ENCODE results near the gene CSRNP2.

The CSRNP2 gene

DNA sequence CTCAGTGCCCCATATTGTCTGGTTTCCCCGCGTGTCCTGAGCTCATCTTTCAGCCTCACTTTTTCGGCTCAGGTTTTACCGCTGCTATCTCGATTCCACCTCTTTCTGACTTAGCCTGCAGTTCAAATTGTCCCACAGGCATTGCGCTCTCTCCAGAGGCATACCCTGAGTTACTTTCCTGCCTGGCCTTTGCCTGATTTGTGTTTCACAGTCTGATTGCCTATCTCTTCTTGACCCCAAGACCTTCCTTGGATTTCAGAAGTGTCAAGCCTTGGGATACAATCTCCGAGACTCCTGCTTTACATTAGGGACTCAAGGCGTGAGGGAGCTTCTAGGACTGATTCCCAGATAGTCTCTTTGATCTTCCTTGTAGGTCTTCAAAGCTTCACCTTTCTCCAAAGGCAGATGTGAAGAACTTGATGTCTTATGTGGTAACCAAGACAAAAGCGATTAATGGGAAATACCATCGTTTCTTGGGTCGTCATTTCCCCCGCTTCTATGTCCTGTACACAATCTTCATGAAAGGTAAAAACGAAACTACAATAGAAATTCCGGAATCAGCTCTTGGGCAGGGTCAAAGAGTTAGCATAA is 34.6 kb downstream of the CSRNP2 start:
- peak overlapping the region; percentile 86 for H3K27ac ChIP-seq

DNA sequence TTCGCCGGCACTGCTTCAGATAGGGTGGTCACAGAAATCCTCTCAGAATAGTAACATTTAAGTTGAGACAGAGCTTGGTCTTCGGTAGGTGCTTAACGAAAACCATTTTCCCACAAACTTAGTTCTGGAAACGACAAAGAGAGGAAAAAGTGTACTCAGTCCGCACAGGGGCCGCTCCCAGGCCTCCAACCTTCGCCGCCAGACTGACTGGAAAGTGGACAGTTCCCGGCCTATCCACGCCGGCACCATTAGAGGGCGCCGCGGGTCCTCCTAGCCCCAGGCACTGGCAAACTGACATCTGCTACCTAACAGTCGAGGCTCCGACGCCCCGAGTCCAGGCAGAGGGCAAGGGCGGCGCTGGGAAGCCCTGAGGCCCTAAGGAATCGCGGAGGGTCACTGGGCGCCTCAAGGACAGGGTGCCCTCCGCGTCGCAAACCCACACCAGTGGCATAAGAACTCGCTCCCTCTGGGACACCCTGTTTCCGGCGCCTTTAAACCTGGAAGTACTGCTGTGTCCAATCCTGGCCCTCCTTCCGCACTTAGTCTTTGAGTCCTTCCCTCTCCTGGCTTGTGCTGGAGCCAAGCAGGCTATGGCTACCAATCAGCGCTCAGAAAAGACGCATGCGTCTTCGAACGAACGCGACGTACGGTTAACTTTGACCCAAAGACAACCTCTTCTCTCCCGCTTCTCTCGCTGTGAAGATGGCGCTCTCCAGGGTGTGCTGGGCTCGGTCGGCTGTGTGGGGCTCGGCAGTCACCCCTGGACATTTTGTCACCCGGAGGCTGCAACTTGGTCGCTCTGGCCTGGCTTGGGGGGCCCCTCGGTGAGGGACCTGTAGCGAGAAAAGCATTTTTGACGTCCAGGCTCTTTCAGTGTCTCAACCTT is 35.5 kb downstream of the CSRNP2 start, which contains the start of gene LETMD1:
TSS of gene LETMD1 (plus strand) at position 673 of the 886 bp plus-strand sequence. CDS start at position 703, 30 bp downstream.
- TF ChIP-seq, protein P1, sequence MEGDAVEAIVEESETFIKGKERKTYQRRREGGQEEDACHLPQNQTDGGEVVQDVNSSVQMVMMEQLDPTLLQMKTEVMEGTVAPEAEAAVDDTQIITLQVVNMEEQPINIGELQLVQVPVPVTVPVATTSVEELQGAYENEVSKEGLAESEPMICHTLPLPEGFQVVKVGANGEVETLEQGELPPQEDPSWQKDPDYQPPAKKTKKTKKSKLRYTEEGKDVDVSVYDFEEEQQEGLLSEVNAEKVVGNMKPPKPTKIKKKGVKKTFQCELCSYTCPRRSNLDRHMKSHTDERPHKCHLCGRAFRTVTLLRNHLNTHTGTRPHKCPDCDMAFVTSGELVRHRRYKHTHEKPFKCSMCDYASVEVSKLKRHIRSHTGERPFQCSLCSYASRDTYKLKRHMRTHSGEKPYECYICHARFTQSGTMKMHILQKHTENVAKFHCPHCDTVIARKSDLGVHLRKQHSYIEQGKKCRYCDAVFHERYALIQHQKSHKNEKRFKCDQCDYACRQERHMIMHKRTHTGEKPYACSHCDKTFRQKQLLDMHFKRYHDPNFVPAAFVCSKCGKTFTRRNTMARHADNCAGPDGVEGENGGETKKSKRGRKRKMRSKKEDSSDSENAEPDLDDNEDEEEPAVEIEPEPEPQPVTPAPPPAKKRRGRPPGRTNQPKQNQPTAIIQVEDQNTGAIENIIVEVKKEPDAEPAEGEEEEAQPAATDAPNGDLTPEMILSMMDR (conservative IDR thresholded peaks at IDR 0.05), result peak; percentile 98
- TF ChIP-seq ZFX (IDR thresholded peaks at IDR 0.05), result peak; percentile 40; the same call in 1 of the 2 replicates
- H3K27ac ChIP-seq, result peak within 1 kb of the TSS; percentile 86

More for the DNA sequence above, 34.6 kb downstream of the CSRNP2 start:
- no peak for TF ChIP-seq ZFX (IDR thresholded peaks at IDR 0.05)
- TF ChIP-seq, protein P1 (conservative IDR thresholded peaks at IDR 0.05), result no peak

DNA sequence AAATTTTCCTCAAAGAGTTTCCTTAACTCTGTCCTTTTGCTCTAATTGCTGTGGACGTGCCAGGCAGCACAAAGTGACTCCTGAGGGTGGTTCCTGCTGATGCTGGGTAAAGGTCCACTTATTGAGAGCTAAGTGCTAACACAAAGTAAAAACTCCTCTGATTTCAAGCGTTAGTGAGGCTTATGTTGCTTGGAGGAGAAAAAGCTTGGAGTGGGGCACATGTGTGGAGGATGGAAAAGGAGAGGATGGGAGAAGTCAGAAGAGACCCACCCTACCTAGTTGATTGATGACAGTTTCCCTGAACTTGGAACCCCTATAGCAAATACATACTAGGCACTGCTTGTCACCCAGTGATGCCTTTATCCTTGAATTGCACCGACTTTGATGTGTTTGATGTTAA is 47.1 kb downstream of the CSRNP2 start:
- TF ChIP-seq, protein P1 (conservative IDR thresholded peaks at IDR 0.05), result no peak
- no peak for TF ChIP-seq ZFX (IDR thresholded peaks at IDR 0.05)
- no peak overlapping the region for H3K27ac ChIP-seq

DNA sequence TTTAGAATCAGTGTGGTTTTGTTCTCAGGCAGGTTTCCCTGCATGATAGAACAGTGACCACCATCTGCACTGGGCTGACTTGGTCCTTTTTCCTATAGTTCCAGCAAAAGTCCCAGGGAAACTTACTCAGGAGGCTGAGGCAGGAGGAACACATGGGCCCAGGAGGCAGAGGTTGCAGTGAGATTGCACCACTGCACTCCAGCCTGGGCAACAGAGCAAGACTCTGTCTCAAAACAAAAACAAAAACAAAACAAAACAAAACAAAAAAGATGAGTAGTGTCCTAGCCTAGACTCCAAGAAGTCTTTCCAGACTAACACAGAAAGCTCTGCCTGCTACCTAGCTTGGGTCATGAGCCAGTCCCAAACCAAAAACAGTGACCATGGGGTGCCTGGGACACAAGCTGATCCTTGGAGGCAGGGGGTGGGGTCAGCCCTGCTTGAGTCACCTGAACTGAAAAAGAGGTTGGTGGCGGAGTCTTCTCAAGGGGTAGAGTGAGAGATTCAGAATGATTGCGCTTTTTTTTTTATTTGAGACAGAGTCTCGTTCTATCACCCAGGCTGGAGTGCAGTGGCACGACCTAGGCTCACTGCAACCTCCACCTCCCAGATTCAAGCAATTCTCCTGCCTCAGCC is 49.8 kb downstream of the CSRNP2 start:
- no peak overlapping the region for H3K27ac ChIP-seq
- TF ChIP-seq, protein P1 (conservative IDR thresholded peaks at IDR 0.05), result no peak
- no peak for TF ChIP-seq ZFX (IDR thresholded peaks at IDR 0.05)

DNA sequence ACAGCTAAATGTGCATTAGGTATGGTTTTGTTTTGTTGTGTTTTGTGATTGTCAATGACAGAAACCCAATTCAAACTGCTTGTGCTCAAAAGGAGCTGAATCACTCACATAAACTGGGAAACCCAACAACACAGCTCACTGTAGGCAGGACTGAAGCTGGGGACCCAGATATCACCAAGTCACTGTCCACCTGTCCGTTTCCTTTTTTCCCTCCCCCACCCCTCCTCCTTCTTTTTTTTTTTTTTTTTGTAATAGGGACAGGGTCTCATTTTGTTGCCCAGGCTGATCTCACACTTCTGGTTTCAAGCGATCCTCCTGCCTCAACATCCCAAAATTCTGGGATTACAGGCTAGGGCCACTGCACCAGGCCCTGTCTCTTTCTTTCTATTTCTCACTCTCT is 50.3 kb downstream of the CSRNP2 start:
- TF ChIP-seq, protein P1 (conservative IDR thresholded peaks at IDR 0.05), result no peak
- no peak for TF ChIP-seq ZFX (IDR thresholded peaks at IDR 0.05)
- H3K27ac ChIP-seq, result no peak overlapping the region

DNA sequence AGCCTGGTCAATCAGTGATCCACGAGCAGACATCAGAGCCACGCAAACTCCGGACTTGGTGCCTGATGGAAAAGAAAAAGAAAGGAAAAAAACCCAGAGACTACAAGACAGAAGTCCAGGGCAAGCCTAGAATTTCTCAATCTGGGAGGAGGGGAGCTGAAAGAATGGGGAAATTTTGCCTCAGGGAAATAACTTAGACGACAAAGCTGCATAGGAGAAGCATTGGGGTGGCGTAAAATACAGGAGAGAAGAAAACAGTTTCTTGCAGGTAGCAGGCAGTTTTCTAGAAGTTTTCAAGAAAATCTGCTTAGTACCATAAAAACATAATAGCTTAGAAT is 54.6 kb downstream of the CSRNP2 start:
- TF ChIP-seq, protein P1 (conservative IDR thresholded peaks at IDR 0.05), result no peak
- no peak for TF ChIP-seq ZFX (IDR thresholded peaks at IDR 0.05)
- H3K27ac ChIP-seq, result no peak overlapping the region
